Fibroblast of skin of scalp (primary cell): ENCODE data around the gene RBM4B.
"Not testable (repeated sequence)": the region's sequence is repeated elsewhere in the genome, so short reads cannot be mapped to it uniquely, and the experiment has no call there.

Experiments used
- DNase-seq: peaks from one replicate; pipeline ENCODE4 v3.0.0-alpha.2; 2013

Gene RBM4B

GRCh38 chr11:66686100-66686785, 8.6 kb upstream of the RBM4B start:
- no peak for DNase-seq

GRCh38 chr11:66685276-66686099, 7.8 kb upstream of the RBM4B start:
- DNase-seq: no peak

DNA sequence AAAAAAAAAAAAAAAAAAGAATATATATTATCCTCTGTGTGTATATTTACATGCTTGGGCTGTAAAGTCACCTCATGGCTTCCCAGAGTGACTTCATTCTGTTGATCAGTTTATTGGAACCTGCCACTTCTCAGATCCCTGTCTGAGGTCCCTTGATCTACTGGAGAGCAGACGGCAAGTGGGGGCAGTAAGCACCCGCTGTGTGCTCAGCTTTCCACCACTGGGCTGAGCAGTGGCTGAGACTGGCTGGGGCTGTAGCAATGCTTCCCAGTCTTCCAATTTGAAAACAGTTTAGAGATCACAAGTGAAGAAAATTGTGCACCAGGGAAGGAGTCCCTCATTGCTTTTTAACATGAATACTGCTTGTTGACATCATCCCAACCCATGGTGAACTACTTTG, 6.9 kb upstream of the RBM4B start:
- no peak for DNase-seq

DNA sequence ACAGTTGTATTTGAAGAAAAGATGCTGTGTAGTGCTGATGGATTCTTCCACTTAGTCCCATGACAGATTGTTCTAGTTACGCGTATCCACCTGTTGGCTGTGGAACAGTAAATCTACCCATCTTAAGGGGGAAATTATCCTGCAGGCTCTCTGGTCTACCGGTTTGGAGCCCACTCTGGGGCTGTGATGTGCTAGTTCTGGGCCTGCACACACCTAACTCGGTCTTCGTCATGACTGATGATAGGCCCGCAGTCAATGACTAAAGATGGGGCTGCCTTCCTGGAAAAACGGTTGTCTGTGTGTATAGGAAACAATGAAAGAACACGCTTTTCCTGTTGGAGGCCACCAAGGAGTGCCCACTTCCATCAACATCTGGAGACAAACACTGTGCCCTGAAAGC, 6.2 kb upstream of the RBM4B start:
- DNase-seq: no peak

GRCh38 chr11:66680966-66681645, 3.4 kb upstream of the RBM4B start:
- no peak for DNase-seq

GRCh38 chr11:66676931-66677598, 622 bp downstream of the RBM4B start:
- no peak for DNase-seq

- no peak for DNase-seq
Observed at GRCh38 chr11:66676282-66676919, 1.3 kb downstream of the RBM4B start.

GRCh38 chr11:66674964-66675602, 2.6 kb downstream of the RBM4B start:
- no peak for DNase-seq

- DNase-seq: no peak
Observed at GRCh38 chr11:66670816-66671215, 6.9 kb downstream of the RBM4B start.

DNA sequence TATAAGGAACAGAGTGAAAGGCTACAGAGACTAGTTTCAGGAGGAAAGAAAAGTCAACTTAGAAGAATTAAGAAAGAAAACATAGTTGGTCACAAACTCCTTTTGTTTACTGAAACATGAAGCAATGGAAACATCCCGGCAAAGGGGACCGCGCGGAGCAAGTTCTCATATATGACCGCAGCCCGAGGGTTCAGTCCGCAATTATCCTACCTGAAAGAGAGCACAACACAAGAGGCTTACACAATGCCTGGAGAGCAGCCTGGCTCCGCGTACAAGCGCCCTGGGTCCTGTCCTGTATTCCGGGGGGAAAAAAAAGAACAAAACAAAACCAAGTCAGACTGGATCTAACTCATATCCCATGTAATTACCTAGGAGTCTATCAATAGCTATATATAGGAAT, 12.3 kb downstream of the RBM4B start:
- DNase-seq: no peak

GRCh38 chr11:66663741-66664296, 13.9 kb downstream of the RBM4B start:
- no peak for DNase-seq

DNA sequence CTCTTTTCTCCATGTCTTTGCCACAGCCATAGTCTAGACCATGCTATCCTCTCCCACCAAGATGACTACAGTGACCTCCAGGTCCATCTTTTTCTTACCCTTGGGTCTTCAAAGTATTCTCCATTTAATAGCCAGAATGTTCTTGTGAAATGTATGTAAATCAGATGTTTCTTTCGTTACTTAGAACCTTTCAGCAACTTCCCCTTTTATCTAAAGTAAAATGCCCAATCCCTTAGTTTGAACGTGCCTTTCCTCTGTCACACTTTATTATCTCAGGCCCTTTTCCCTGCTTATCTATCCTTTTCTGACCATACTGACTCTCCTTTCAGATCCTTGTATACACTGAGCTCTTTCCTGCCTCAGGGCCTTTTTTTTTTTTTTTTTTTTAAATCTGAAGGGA, 17.9 kb downstream of the RBM4B start:
- DNase-seq: no peak

GRCh38 chr11:66653123-66653522, 24.6 kb downstream of the RBM4B start:
- no peak for DNase-seq

GRCh38 chr11:66652651-66653050, 25.0 kb downstream of the RBM4B start:
- no peak for DNase-seq

GRCh38 chr11:66651016-66651415, 26.7 kb downstream of the RBM4B start:
- no peak for DNase-seq

DNA sequence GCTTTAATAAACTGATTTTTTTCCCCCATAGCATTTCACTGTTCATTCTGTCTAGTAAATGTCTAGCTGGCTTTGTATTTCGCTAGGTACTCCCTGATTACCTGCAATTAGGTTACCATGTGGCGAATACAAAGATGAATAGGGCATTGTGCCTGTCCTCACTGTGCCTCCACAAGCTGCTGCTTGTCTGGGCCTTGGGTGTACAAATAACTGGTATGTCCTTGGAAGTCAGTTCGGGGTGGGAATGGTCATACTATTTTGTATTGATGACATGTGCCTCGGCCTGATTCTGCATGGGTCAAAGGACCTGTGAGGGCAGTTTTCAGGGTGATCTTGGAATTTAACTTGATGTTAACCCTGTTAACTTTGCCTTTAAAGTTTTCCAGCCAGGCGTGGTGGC, 27.8 kb downstream of the RBM4B start:
- no peak for DNase-seq

GRCh38 chr11:66646828-66647227, 30.9 kb downstream of the RBM4B start:
- no peak for DNase-seq

GRCh38 chr11:66643745-66644437, 33.8 kb downstream of the RBM4B start:
- DNase-seq: no peak

GRCh38 chr11:66641834-66642233, 35.9 kb downstream of the RBM4B start:
- peak; percentile 36 for DNase-seq

- DNase-seq: not testable (repeated sequence)
Observed at GRCh38 chr11:66639814-66640340, 37.8 kb downstream of the RBM4B start.
